Activated B cell treated with CpG ODN at 0.5 μM for 24 hours (primary cell): ENCODE data around the gene TXNIP. TPM values are rescaled to one million over a fixed set of nuclear protein-coding genes. Genes with fewer than 3 reads are reported as not detected.
A peak's percentile ranks its signal among the peaks of the same experiment; 100 is the strongest.

Source experiments
- ATAC-seq: fragments of 200-7000 bp; cut with Tn5 transposase; one replicate; pipeline ENCODE4 v1.10.0; 2021; ENCODE audit warnings: low read depth, mild to moderate bottlenecking, moderate library complexity
- CTCF ChIA-PET: fragments of 350-600 bp; sonication (Branson Sonifier 250); formaldehyde crosslinking; loops from one replicate; lab custom pipeline; 2021; ENCODE audit warnings: antibody characterized with exemption; lab: Charles Lee
- POLR2A ChIA-PET: fragments of 350-600 bp; sonication (Branson Sonifier 250); formaldehyde crosslinking; loops from one replicate; lab custom pipeline; 2021; ENCODE audit warnings: antibody characterized with exemption; lab: Charles Lee
- DNase-seq: peaks from one replicate; pipeline ENCODE4 v3.0.0; 2022
- H3K27ac Mint-ChIP-seq: one replicate; pipeline ENCODE4 v1.8.0; 2020; ENCODE audit warnings: mixed read lengths
- H3K27me3 Mint-ChIP-seq: one replicate; pipeline ENCODE4 v1.8.0; 2021; ENCODE audit warnings: mixed read lengths
- H3K36me3 Mint-ChIP-seq: one replicate; pipeline ENCODE4 v1.8.0; 2021; ENCODE audit warnings: low read depth, mixed read lengths
- H3K4me1 Mint-ChIP-seq: one replicate; pipeline ENCODE4 v1.8.0; 2021; ENCODE audit warnings: mixed read lengths
- H3K4me3 Mint-ChIP-seq: one replicate; pipeline ENCODE4 v1.8.0; 2020; ENCODE audit warnings: mild to moderate bottlenecking, mixed read lengths
- H3K9me3 Mint-ChIP-seq: one replicate; pipeline ENCODE4 v1.8.0; 2020; ENCODE audit warnings: mixed read lengths
- intact Hi-C: fragments of 100-400 bp; cut with micrococcal nuclease; formaldehyde crosslinking; loops from one replicate; pipeline ENCODE4 v1.15.1; 2024
- total RNA-seq: library from RNA; stranded (reverse); gene quantifications from 2 replicates; pipeline ENCODE4 v1.2.3, GENCODE V29; 2022
- TF ChIP-seq, protein P1 (sequence below): fragments of 200-600 bp; IDR thresholded peaks from one replicate; pipeline ENCODE4 v1.8.0; 2022; ENCODE audit warnings: antibody characterized with exemption, mild to moderate bottlenecking

TXNIP gene
- total RNA-seq, 1 donor from 2014 or later, result 300 TPM

DNA sequence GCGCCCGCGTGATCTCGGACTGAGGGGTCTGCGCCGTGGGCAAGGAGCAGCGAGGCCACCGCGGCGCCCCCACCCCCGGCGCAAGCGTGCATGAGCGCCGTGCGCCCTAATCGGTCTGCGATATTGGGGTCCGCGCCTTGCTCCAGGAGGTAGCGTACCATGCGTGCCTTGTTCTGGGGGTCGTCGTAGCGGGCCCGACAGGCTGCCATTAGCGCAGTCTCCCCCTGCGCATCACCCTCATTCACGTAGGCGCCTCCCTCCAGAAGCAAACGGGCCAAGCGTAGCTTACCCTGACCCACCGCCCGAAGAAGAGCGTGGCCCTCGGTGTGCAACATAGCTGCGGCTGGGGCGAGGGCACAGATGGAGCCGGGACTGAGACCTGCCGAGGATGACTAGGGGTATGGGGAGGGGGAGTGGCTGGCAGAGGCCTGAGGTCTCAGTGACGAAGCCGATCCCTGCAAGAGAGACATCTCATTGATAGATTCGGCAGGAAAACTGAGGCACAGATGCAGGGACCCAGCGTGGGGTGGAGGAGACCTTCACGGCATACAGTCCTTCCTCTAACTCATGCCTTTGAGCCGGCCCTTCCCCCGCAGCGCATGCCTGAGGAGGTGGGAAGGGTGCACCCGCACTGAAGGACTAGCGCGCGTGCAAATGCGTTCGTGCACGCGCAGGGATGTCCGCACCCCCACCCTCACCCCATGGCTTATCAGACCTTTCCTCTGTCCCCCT, 34.8 kb downstream of the TXNIP start:
- ATAC-seq (no peak), DNase-seq (peak; percentile 29)
- peaks cover 10% of the 10 kb centered on the region for H3K36me3 Mint-ChIP-seq
- H3K4me3 Mint-ChIP-seq, result peak overlapping the region; percentile 90
- intact Hi-C loops, result loop anchor here (5.0 kb wide), 1 partner anchor 36 kb away; the partner anchor contains the start of gene TXNIP
- POLR2A ChIA-PET, result interaction anchor here (0.7 to 5.1 kb wide), 9 partner anchors 18 to 116 kb away, joined by 3 to 128 read pairs (median 8); partner anchors contain the start of genes NUDT17, PEX11B, PIAS3 and RBM8A
- peak overlapping the region; percentile 64 for H3K27ac Mint-ChIP-seq
- H3K9me3 Mint-ChIP-seq, result no peaks in the 10 kb centered on the region
- TF ChIP-seq, protein P1, sequence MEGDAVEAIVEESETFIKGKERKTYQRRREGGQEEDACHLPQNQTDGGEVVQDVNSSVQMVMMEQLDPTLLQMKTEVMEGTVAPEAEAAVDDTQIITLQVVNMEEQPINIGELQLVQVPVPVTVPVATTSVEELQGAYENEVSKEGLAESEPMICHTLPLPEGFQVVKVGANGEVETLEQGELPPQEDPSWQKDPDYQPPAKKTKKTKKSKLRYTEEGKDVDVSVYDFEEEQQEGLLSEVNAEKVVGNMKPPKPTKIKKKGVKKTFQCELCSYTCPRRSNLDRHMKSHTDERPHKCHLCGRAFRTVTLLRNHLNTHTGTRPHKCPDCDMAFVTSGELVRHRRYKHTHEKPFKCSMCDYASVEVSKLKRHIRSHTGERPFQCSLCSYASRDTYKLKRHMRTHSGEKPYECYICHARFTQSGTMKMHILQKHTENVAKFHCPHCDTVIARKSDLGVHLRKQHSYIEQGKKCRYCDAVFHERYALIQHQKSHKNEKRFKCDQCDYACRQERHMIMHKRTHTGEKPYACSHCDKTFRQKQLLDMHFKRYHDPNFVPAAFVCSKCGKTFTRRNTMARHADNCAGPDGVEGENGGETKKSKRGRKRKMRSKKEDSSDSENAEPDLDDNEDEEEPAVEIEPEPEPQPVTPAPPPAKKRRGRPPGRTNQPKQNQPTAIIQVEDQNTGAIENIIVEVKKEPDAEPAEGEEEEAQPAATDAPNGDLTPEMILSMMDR, result no peak
- H3K4me1 Mint-ChIP-seq, result peaks cover 69% of the 10 kb centered on the region
- CTCF ChIA-PET, result interaction anchor here (2.0 kb wide), 1 partner anchor 35 kb away, joined by 5 read pairs; the partner anchor contains the start of gene RBM8A
- no peaks in the 10 kb centered on the region for H3K27me3 Mint-ChIP-seq

DNA sequence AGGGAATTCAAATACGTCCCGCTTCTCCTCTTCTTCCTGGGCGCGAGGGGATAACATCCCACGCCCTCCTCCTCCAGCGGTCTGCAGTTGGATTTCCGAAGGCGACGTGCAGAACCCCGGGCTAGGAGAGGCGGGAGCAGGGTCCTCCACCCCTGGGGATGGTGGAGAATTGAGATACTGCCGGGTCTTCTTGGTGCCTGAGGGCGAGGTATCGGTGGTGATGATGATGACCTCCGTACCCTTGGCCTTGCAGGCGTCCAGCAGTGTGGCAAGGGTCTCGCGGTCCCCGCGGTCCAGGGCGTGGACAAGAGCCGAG, 35.3 kb downstream of the TXNIP start:
- ATAC-seq, result no peak
- intact Hi-C loops, result loop anchor here (5.0 kb wide), 1 partner anchor 36 kb away; the partner anchor contains the start of gene TXNIP
- Mint-ChIP-seq H3K4me3 (peak overlapping the region; percentile 90), H3K9me3 (no peaks in the 10 kb centered on the region), H3K27ac (peak overlapping the region; percentile 76), H3K27me3 (no peaks in the 10 kb centered on the region), H3K4me1 (peaks cover 74% of the 10 kb centered on the region), H3K36me3 (peaks cover 10% of the 10 kb centered on the region)
- CTCF ChIA-PET, result interaction anchor here (2.0 kb wide), 1 partner anchor 34 kb away, joined by 5 read pairs; the partner anchor contains the start of gene RBM8A
- DNase-seq, result no peak
- TF ChIP-seq, protein P1, result no peak
- POLR2A ChIA-PET, result interaction anchor here (0.5 to 5.1 kb wide), 7 partner anchors 18 to 102 kb away, joined by 3 to 59 read pairs (median 8); partner anchors contain the start of genes PIAS3 and RBM8A

DNA sequence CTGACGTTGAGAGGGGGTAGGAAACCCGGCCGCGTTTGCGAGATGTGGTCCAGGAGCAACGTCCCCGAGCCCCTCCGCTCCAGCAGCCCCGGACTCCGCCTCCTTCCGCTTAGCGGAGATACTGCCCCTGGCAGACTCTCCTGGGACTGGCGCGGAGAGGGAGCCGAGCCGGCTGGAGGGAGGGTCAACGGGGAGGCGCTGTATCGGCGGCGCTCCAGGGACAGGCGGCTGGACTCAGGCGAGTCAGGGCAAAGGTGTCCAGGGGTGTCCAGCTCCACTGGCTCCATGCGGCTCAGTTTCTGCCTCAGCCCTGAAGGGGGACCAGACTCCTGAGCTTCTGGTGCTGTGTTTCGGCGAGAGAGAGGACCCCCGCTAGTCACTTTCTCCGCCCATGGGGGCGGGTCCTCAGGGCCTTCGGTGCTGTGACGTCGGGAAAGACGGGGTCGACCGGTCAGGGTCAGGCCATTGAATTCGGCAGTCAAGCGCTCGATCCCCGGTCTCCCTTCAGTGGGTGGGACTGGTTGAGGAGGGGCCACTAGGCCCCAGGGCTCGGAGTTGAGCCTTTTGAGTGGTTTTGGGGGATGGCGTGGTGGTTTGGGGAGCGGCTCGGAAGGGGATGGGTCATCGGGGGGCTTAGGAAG, 35.8 kb downstream of the TXNIP start:
- intact Hi-C loops, result loop anchor here (5.0 kb wide), 1 partner anchor 37 kb away; the partner anchor contains the start of gene TXNIP
- Mint-ChIP-seq H3K27me3 (no peaks in the 10 kb centered on the region), H3K36me3 (peaks cover 10% of the 10 kb centered on the region), H3K4me1 (peaks cover 79% of the 10 kb centered on the region), H3K27ac (peak overlapping the region; percentile 76), H3K4me3 (peak overlapping the region; percentile 90), H3K9me3 (no peaks in the 10 kb centered on the region)
- TF ChIP-seq, protein P1, result no peak
- ATAC-seq (peak; percentile 11), DNase-seq (peak; percentile 62)
- ChIA-PET CTCF (interaction anchor here (2.0 kb wide), 1 partner anchor 34 kb away, joined by 5 read pairs; the partner anchor contains the start of gene RBM8A), POLR2A (interaction anchor here (0.5 to 5.1 kb wide), 7 partner anchors 18 to 101 kb away, joined by 3 to 59 read pairs (median 8); partner anchors contain the start of genes PIAS3 and RBM8A)

DNA sequence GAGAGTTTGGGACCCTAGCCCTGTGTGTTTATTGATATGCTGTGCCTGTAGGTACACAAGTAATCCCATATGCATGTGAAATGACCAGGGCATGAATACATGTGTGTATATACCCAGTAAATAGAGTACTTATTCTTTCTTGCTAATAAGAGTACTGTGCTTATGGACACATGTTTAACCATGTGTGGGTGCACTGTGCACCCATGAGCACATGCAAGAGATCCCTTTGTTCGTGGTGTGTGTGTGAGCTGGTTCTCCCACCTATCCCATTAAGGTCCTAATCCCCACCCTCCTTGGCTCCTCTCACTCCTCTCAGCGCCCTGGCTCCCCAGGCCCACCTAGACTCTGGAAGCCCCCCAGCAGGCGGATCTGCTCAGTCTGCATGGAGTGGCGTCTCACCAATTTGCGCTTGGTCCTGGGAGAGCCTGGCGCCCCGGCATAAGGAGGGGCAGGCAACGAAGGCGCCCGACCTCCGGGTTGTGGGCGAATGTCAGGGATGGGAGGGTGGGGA, 36.4 kb downstream of the TXNIP start:
- ChIA-PET POLR2A (interaction anchor here (0.6 to 5.1 kb wide), 10 partner anchors 19 to 101 kb away, joined by 4 to 88 read pairs (median 32); partner anchors contain the start of genes PEX11B, PIAS3 and RBM8A), CTCF (no interaction called here)
- Mint-ChIP-seq H3K4me3 (peak overlapping the region; percentile 90), H3K36me3 (peaks cover 10% of the 10 kb centered on the region), H3K27ac (no peak overlapping the region), H3K4me1 (peaks cover 82% of the 10 kb centered on the region), H3K27me3 (no peaks in the 10 kb centered on the region), H3K9me3 (no peaks in the 10 kb centered on the region)
- no peak for DNase-seq
- no peak for ATAC-seq
- TF ChIP-seq, protein P1, result no peak
- intact Hi-C loops, result loop anchor here (5.0 kb wide), 1 partner anchor 37 kb away; the partner anchor contains the start of gene TXNIP
